ENCODE data around the gene PRR12. TPM values are rescaled to one million over a fixed set of nuclear protein-coding genes. Genes with fewer than 3 reads are reported as not detected.

The PRR12 gene
- total and polyA plus RNA-seq, 2 donors (not counting 1 experiment from before 2014, with no cell fraction given): 0.40 to 2.1 TPM

DNA sequence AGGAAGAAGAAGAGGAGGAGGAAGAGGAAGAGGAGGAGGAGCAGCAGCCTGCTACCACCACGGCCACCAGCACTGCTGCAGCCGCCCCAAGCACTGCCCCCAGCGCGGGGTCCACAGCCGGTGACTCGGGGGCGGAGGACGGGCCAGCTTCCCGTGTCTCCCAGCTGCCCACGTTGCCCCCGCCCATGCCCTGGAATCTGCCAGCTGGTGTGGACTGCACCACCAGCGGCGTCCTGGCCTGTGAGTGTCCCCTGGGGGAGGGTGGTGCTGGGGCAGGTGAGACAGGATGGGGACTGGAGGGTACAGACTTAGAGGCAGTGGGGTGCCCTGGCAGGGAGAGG is 62.5 kb downstream of the PRR12 start:
- Histone ChIP-seq H3K4me3 (replicated peaks in 1 of 4; ENCODE audit: control extremely low read depth in 1 of 4, insufficient read depth in 1 of 4, low read depth in 3 of 4, low read length in 4 of 4) (no peak overlapping the region), H3K36me3 (ENCODE audit: control insufficient read depth, insufficient read depth, low read length) (peaks cover 51% of the 10 kb centered on the region), H3K27ac (ENCODE audit: insufficient read depth, low read length) (no peak overlapping the region), H3K27me3 (ENCODE audit: control insufficient read depth, insufficient read depth, low read length) (no peaks in the 10 kb centered on the region), H3K9me3 (ENCODE audit: control insufficient read depth, insufficient read depth, low read depth, low read length) (no peaks in the 10 kb centered on the region), H3K79me2 (ENCODE audit: control insufficient read depth, insufficient read depth, low read length) (peaks cover 7% of the 10 kb centered on the region), H2AFZ (ENCODE audit: low read length) (no peak overlapping the region), H3K9ac (ENCODE audit: insufficient read depth, low read length) (no peak overlapping the region), H3K4me1 (ENCODE audit: control insufficient read depth, extremely low read depth, insufficient read depth, low read length) (no peaks in the 10 kb centered on the region), H4K20me1 (ENCODE audit: control insufficient read depth, extremely low read depth, insufficient read depth, low read length) (no peaks in the 10 kb centered on the region), H3K4me2 (ENCODE audit: extremely low read depth, insufficient read depth, low read length) (no peak overlapping the region)
- no peak for DNase-seq (ENCODE audit: low read depth in 2 of 2)
- TF ChIP-seq EZH2 (IDR thresholded peaks at IDR 0.05; ENCODE audit: low read length, missing control alignments): no peak
- TF ChIP-seq, protein P1, sequence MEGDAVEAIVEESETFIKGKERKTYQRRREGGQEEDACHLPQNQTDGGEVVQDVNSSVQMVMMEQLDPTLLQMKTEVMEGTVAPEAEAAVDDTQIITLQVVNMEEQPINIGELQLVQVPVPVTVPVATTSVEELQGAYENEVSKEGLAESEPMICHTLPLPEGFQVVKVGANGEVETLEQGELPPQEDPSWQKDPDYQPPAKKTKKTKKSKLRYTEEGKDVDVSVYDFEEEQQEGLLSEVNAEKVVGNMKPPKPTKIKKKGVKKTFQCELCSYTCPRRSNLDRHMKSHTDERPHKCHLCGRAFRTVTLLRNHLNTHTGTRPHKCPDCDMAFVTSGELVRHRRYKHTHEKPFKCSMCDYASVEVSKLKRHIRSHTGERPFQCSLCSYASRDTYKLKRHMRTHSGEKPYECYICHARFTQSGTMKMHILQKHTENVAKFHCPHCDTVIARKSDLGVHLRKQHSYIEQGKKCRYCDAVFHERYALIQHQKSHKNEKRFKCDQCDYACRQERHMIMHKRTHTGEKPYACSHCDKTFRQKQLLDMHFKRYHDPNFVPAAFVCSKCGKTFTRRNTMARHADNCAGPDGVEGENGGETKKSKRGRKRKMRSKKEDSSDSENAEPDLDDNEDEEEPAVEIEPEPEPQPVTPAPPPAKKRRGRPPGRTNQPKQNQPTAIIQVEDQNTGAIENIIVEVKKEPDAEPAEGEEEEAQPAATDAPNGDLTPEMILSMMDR (conservative IDR thresholded peaks at IDR 0.05 in 1 of 2, IDR thresholded peaks at IDR 0.05 in 1 of 2; ENCODE audit: low read depth in 1 of 2, low read length in 2 of 2): no peak

DNA sequence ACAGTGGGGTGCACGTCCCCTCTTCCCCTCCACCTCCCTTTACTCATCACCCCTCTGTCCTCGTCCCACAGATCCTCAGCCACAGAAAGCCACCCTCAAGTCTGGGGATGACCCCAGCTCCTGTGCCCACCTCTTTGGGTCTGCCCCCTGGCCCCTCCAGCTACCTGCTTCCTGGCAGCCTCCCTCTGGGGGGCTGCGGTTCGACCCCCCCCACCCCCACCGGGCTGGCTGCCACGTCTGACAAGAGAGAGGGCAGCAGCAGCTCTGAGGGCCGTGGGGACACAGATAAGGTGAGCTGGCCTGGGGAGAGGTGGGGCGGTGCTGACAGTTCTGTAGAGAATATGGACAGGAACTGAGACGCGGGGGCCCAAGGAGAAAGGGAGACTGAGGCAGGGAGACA is 63.6 kb downstream of the PRR12 start:
- Histone ChIP-seq H3K9ac (ENCODE audit: insufficient read depth, low read length) (no peak overlapping the region), H4K20me1 (ENCODE audit: control insufficient read depth, extremely low read depth, insufficient read depth, low read length) (no peaks in the 10 kb centered on the region), H3K36me3 (ENCODE audit: control insufficient read depth, insufficient read depth, low read length) (peaks cover 59% of the 10 kb centered on the region), H3K4me3 (replicated peaks in 1 of 4; ENCODE audit: control extremely low read depth in 1 of 4, insufficient read depth in 1 of 4, low read depth in 3 of 4, low read length in 4 of 4) (no peak overlapping the region), H3K4me2 (ENCODE audit: extremely low read depth, insufficient read depth, low read length) (no peak overlapping the region), H3K4me1 (ENCODE audit: control insufficient read depth, extremely low read depth, insufficient read depth, low read length) (no peaks in the 10 kb centered on the region), H2AFZ (ENCODE audit: low read length) (no peak overlapping the region), H3K79me2 (ENCODE audit: control insufficient read depth, insufficient read depth, low read length) (peaks cover 4% of the 10 kb centered on the region), H3K9me3 (ENCODE audit: control insufficient read depth, insufficient read depth, low read depth, low read length) (no peaks in the 10 kb centered on the region), H3K27me3 (ENCODE audit: control insufficient read depth, insufficient read depth, low read length) (no peaks in the 10 kb centered on the region), H3K27ac (ENCODE audit: insufficient read depth, low read length) (no peak overlapping the region)
- TF ChIP-seq, protein P1 (conservative IDR thresholded peaks at IDR 0.05 in 1 of 2, IDR thresholded peaks at IDR 0.05 in 1 of 2; ENCODE audit: low read depth in 1 of 2, low read length in 2 of 2): no peak
- TF ChIP-seq EZH2 (IDR thresholded peaks at IDR 0.05; ENCODE audit: low read length, missing control alignments): no peak
- no peak for DNase-seq (ENCODE audit: low read depth in 2 of 2)

DNA sequence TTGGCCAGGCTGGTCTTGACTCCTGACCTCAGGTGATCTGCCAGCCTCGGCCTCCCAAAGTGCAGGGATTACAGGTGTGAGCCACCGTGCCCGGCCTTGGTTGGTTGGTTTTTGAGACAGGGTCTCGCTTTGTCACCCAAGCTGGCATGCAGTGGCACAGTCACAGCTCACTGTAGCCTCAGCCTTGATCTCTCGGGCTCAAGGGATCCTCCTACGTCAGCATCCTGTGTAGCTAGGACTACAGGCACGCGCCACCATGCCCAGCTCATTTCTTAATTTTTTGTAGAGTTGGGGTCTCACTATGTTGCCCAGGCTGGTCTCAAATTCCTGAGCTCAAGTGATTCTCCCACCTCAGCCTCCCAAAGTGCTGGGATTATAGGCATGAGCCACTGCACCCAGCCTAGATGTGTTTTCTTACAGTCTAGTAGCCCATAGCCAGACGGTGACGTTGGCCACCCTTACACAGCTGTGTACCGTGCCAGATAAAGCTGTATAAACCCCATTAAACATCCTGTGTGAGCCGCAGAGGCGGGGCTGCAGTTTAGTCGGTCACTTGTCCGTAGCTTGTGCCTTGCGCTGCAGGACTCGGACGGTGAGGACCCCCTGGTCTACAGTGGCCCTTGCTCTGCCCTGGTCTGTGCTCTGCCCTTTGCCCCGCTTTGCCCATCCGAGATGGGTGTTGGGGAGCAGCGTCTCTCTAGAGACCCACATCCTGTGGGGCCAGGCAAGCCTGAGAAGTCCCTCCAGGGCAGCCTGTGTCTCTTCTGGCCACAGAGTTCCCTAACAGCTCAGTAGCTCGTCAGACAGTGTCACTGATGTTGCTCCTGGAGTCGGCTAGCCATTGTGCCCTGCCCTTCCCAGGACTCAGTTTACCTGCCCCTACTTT is 64.8 kb downstream of the PRR12 start:
- Histone ChIP-seq H3K36me3 (ENCODE audit: control insufficient read depth, insufficient read depth, low read length) (peaks cover 58% of the 10 kb centered on the region), H3K9ac (ENCODE audit: insufficient read depth, low read length) (no peak overlapping the region), H3K4me2 (ENCODE audit: extremely low read depth, insufficient read depth, low read length) (no peak overlapping the region), H3K79me2 (ENCODE audit: control insufficient read depth, insufficient read depth, low read length) (no peaks in the 10 kb centered on the region), H3K4me1 (ENCODE audit: control insufficient read depth, extremely low read depth, insufficient read depth, low read length) (no peaks in the 10 kb centered on the region), H3K27ac (ENCODE audit: insufficient read depth, low read length) (no peak overlapping the region), H3K9me3 (ENCODE audit: control insufficient read depth, insufficient read depth, low read depth, low read length) (no peaks in the 10 kb centered on the region), H3K27me3 (ENCODE audit: control insufficient read depth, insufficient read depth, low read length) (no peaks in the 10 kb centered on the region), H4K20me1 (ENCODE audit: control insufficient read depth, extremely low read depth, insufficient read depth, low read length) (no peaks in the 10 kb centered on the region), H3K4me3 (replicated peaks in 1 of 4; ENCODE audit: control extremely low read depth in 1 of 4, insufficient read depth in 1 of 4, low read depth in 3 of 4, low read length in 4 of 4) (no peak overlapping the region), H2AFZ (ENCODE audit: low read length) (no peak overlapping the region)
- no peak for DNase-seq (ENCODE audit: low read depth in 2 of 2)
- no peak for TF ChIP-seq EZH2 (IDR thresholded peaks at IDR 0.05; ENCODE audit: low read length, missing control alignments)
- TF ChIP-seq, protein P1 (conservative IDR thresholded peaks at IDR 0.05 in 1 of 2, IDR thresholded peaks at IDR 0.05 in 1 of 2; ENCODE audit: low read depth in 1 of 2, low read length in 2 of 2): no peak
